ENCODE data around the gene MRPL42. TPM values are rescaled to one million over a fixed set of nuclear protein-coding genes. Genes with fewer than 3 reads are reported as not detected.

Gene MRPL42
- total RNA-seq, 1 experiment from 2014 or later = 108 TPM

- Histone ChIP-seq H3K79me1 (ENCODE audit: insufficient read depth, low read depth, low read length, poor library complexity, severe bottlenecking) (peaks cover 4% of the 10 kb centered on the region), H3K56ac (ENCODE audit: insufficient read length, low read depth, low read length) (no peak overlapping the region), H2BK15ac (ENCODE audit: low read depth, low read length) (no peak overlapping the region), H3K14ac (ENCODE audit: insufficient read depth, low read length) (no peak overlapping the region), H3K9ac (ENCODE audit: extremely low read depth, insufficient read length, low read length) (no peak overlapping the region), H3K4me1 (ENCODE audit: insufficient read depth, low read length) (peaks cover 4% of the 10 kb centered on the region), H3K18ac (ENCODE audit: insufficient read length, low read depth, low read length) (no peak overlapping the region), H3K23ac (ENCODE audit: insufficient read length, low read depth, low read length) (no peak overlapping the region), H3K79me2 (ENCODE audit: insufficient read depth, low read length) (peaks cover 76% of the 10 kb centered on the region; the same call in 1 of the 2 replicates), H3K9me3 (ENCODE audit: control insufficient read depth, low read depth, low read length) (no peaks in the 10 kb centered on the region), H3K27me3 (ENCODE audit: insufficient read depth, low read length) (no peaks in the 10 kb centered on the region), H2BK5ac (ENCODE audit: insufficient read length, low read length) (no peak overlapping the region), H2AK5ac (ENCODE audit: insufficient read length, low read length) (no peak overlapping the region), H4K91ac (ENCODE audit: insufficient read length, low read depth, low read length) (no peak overlapping the region), H2AFZ (ENCODE audit: low read length) (no peak overlapping the region), H3K4me2 (ENCODE audit: insufficient read depth, insufficient read length, low read length) (no peak overlapping the region), H4K20me1 (ENCODE audit: control insufficient read depth, insufficient read depth, insufficient read length) (no peaks in the 10 kb centered on the region), H2BK120ac (ENCODE audit: low read depth, low read length, poor library complexity, severe bottlenecking) (no peak overlapping the region), H2BK12ac (ENCODE audit: insufficient read length, low read depth, low read length) (no peak overlapping the region), H4K8ac (replicated peaks; ENCODE audit: insufficient read length, low read depth, low read length) (no peak overlapping the region), H2BK20ac (ENCODE audit: low read depth, low read length, poor library complexity, severe bottlenecking) (no peak overlapping the region), H3K27ac (ENCODE audit: insufficient read length, low read depth, low read length) (no peak overlapping the region), H4K5ac (ENCODE audit: insufficient read length, low read depth, low read length) (no peak overlapping the region), H3K23me2 (ENCODE audit: insufficient read length, low read depth, low read length, poor library complexity, severe bottlenecking) (no peaks in the 10 kb centered on the region), H3K4ac (ENCODE audit: low read depth, low read length) (no peak overlapping the region), H3T11ph (ENCODE audit: low read length) (no peak overlapping the region)
- Mint-ChIP-seq H3K27me3 (ENCODE audit: low read depth) (no peaks in the 10 kb centered on the region), H3K9me3 (no peaks in the 10 kb centered on the region), H3K4me1 (peaks cover 25% of the 10 kb centered on the region in 2 experiments), H3K4me3 (no peak overlapping the region), H3K36me3 (ENCODE audit: insufficient read depth in 1 of 3, low read depth in 3 of 3) (peaks cover 1 to 7% (median 2%) of the 10 kb centered on the region in 3 experiments; a peak in 4 of 7 replicates), H3K27ac (no peak overlapping the region)
- TF ChIP-seq CTCF (conservative IDR thresholded peaks at IDR 0.05) = no peak
- no peak for DNase-seq
- no CpG with 5 or more reads among the region's 1 CpG for WGBS (ENCODE audit: extremely low coverage, insufficient read length, low lambda C conversion rate)
Measured at GRCh38 chr12:93429852-93430251, 37.5 kb upstream of the MRPL42 start.

Measured in H9 (cell line).